K562 (cell line): Measurements from ENCODE around the gene DEDD2. TPM values are rescaled to one million over a fixed set of nuclear protein-coding genes. Genes with fewer than 3 reads are reported as not detected.
A peak's percentile ranks its signal among the peaks of the same experiment; 100 is the strongest.

Source experiments
- ARNT ChIP-seq, 2 experiments: fragments of 450-650 bp; IDR thresholded peaks; 2 replicates each; pipeline ENCODE4 v1.6.1; 2016; ENCODE audit warnings: mild to moderate bottlenecking in 1 of 2
- CREBBP ChIP-seq: IDR thresholded peaks from one replicate; pipeline ENCODE4 v1.6.1; 2012; ENCODE audit warnings: low read depth, mild to moderate bottlenecking, control low read depth, inconsistent platforms, low read length
- DMBX1 ChIP-seq: fragments of 250-450 bp; sonication (Bioruptor Pico); IDR thresholded peaks from 2 replicates; pipeline ENCODE4 v1.8.0; 2022; ENCODE audit warnings: inconsistent platforms, mild to moderate bottlenecking, moderate library complexity, borderline replicate concordance
- ELF2 ChIP-seq: fragments of 250-450 bp; sonication (Bioruptor Pico); IDR thresholded peaks from 2 replicates; pipeline ENCODE4 v1.5.0; 2021; ENCODE audit warnings: mild to moderate bottlenecking
- GABPB2 ChIP-seq: fragments of 250-450 bp; sonication (Bioruptor Pico); conservative IDR thresholded peaks from 2 replicates; pipeline ENCODE4 v1.5.1; 2021; ENCODE audit warnings: mild to moderate bottlenecking
- HNRNPLL ChIP-seq: fragments of 200-400 bp; formaldehyde crosslinking; IDR thresholded peaks from 2 replicates; pipeline ENCODE4 v1.6.1; 2017; ENCODE audit warnings: low read length, low read depth, mild to moderate bottlenecking; ENCODE audit not compliant: poor library complexity, severe bottlenecking
- JUNB ChIP-seq: fragments of 450-650 bp; formaldehyde crosslinking; conservative IDR thresholded peaks from 2 replicates; pipeline ENCODE4 v1.4.0; 2020; ENCODE audit warnings: mild to moderate bottlenecking
- KAT7 ChIP-seq: sonication (generic); formaldehyde crosslinking; IDR thresholded peaks from 2 replicates; pipeline ENCODE4 v1.8.0; 2022; ENCODE audit warnings: missing genetic modification reagents, mild to moderate bottlenecking, borderline replicate concordance
- MTA1 ChIP-seq: fragments of 450-650 bp; IDR thresholded peaks from 2 replicates; pipeline ENCODE4 v1.6.1; 2017; ENCODE audit warnings: borderline replicate concordance
- SPI1 ChIP-seq: IDR thresholded peaks from 2 replicates; pipeline ENCODE4 v1.6.1; 2011; ENCODE audit warnings: low read depth, low read length, control low read depth, borderline replicate concordance
- THAP12 ChIP-seq: fragments of 250-450 bp; sonication (Bioruptor Pico); IDR thresholded peaks from 2 replicates; pipeline ENCODE4 v1.9.0; 2021; ENCODE audit warnings: mild to moderate bottlenecking, inconsistent platforms
- U2AF2 ChIP-seq: fragments of 200-400 bp; formaldehyde crosslinking; optimal IDR thresholded peaks from 2 replicates; pipeline ENCODE3; 2017; ENCODE audit warnings: low read depth, mild to moderate bottlenecking, low read length
- ZC3H4 ChIP-seq: sonication (generic); formaldehyde crosslinking; IDR thresholded peaks from 2 replicates; pipeline ENCODE4 v1.9.0; 2021; ENCODE audit warnings: missing genetic modification reagents, borderline replicate concordance
- ZFP30 ChIP-seq: fragments of 250-450 bp; sonication (Bioruptor Pico); IDR thresholded peaks from 2 replicates; pipeline ENCODE4 v1.8.0; 2022; ENCODE audit warnings: moderate library complexity, mild to moderate bottlenecking, inconsistent platforms, borderline replicate concordance
- ZNF75A ChIP-seq: fragments of 450-650 bp; formaldehyde crosslinking; IDR thresholded peaks from 2 replicates; pipeline ENCODE4 v1.4.0; 2020; ENCODE audit warnings: mild to moderate bottlenecking
- polyA plus RNA-seq, 8 experiments: library from polyadenylated mRNA; depleted of rRNA in 4 of 8; stranded (reverse) in 5 of 8; unstranded in 3 of 8; fragments of >200 nt; fragmentation: Nextera tagmentation in 2 of 8; fragmentation: Illumina TruSeq in 1 of 8; extraction: Ambion mirVana in 2 of 8; extraction: Trizol in 1 of 8; gene quantifications; 2 replicates each; pipeline versions ENCODE4 v1.2.1 to v1.2.3, GENCODE V29; 2011 to 2014; ENCODE audit warnings: inconsistent platforms in 1 of 8, missing spikeins in 1 of 8
- total RNA-seq, 7 experiments: library from RNA; depleted of rRNA in 6 of 7; stranded (reverse); fragments of >200 nt in 6 of 7; fragmentation: Illumina TruSeq in 2 of 7; extraction: Trizol in 2 of 7; gene quantifications; 2 replicates each; pipeline versions ENCODE4 v1.2.1 to v1.2.3, GENCODE V29; 2011 to 2021; ENCODE audit warnings: low replicate concordance in 1 of 7
- TF ChIP-seq, protein P1 (sequence below): fragments of 250-450 bp; sonication (Bioruptor Pico); IDR thresholded peaks from 2 replicates; pipeline ENCODE4 v1.8.0; 2021; ENCODE audit warnings: borderline replicate concordance, mild to moderate bottlenecking, moderate library complexity; ENCODE audit not compliant: poor library complexity, severe bottlenecking
- TF ChIP-seq, protein P2 (sequence below): fragments of 250-450 bp; sonication (Bioruptor Pico); IDR thresholded peaks from 2 replicates; pipeline ENCODE4 v1.4.0; 2020; ENCODE audit warnings: mild to moderate bottlenecking, moderate library complexity
- TF ChIP-seq, protein P3 (sequence below): fragments of 450-650 bp; IDR thresholded peaks from 2 replicates; pipeline ENCODE4 v1.6.1; 2016; ENCODE audit warnings: mild to moderate bottlenecking

DEDD2 gene
- total and polyA plus RNA-seq, 9 of the 15 experiments (the other 6 are each of a cell fraction or from before 2014, with no cell fraction given) = 4.3 to 43.0 (median 29.2) TPM

DNA sequence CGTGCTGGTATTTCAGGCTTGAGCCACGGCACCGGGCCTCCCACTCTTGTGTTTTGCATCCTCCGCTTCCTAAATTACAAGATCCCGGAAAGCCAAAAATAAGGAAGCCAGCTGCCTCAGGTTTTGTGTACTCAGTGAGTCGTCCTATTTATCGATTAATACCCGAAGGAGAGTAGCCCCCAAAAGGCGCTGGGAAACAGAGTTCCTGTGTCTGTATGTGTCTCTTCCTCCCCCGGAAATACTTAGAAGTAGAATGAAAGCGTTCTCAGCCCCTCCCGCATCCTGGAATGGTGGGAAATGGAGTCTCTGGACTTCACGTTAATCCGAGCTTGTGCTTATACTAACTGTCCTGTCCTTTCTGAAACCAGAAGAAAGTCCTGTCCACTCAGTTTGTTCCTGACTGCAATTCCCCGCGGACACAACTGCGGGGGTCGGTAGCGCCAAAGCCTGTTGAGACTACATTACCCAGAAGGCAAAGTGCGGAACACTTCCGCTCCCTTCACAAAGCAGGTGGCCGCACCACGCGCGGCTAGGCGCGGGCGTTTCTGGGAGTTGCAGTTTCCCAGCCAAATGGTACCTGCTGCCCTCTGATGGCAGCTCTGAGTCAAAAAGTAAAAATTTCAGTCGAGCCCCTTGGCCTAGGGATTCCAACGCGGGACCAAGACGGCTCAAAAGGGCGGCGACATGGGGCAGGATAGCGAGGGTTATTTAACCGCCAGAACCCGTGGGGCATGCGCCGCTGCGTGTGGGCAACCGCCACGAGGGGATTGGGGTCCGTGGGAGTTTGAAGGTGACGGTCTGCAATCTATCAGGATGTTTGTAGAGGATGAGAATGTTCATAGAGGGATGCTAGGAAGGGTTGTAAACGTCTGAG lies 27.1 kb upstream of the DEDD2 start (continued):
- peak; percentile 53 for TF ChIP-seq HNRNPLL
- TF ChIP-seq DMBX1 (CRISPR knock-in tag) = peak; percentile 86; the same call in 1 of the 2 replicates
- no peak for TF ChIP-seq JUNB (CRISPR knock-in tag)
- TF ChIP-seq ZC3H4 = no peak
- TF ChIP-seq KAT7 = peak; percentile 78; the same call in 1 of the 2 replicates
- no peak for TF ChIP-seq GABPB2 (CRISPR knock-in tag)
- TF ChIP-seq THAP12 (CRISPR knock-in tag) = no peak
- TF ChIP-seq MTA1 = peak; percentile 47; the same call in 1 of the 2 replicates
- peak; percentile 93 for TF ChIP-seq ELF2 (CRISPR knock-in tag)
- TF ChIP-seq ZFP30 (CRISPR knock-in tag) = no peak
- peak in 1 of 2 experiments; percentile 81; a peak in 1 of 4 replicates for TF ChIP-seq ARNT (IDR thresholded peaks at IDR 0.05)
- TF ChIP-seq ZNF75A (CRISPR knock-in tag) = peak; percentile 58; the same call in 1 of the 2 replicates
- TF ChIP-seq, protein P1, sequence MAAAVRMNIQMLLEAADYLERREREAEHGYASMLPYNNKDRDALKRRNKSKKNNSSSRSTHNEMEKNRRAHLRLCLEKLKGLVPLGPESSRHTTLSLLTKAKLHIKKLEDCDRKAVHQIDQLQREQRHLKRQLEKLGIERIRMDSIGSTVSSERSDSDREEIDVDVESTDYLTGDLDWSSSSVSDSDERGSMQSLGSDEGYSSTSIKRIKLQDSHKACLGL (CRISPR knock-in tag) = no peak
- peak; percentile 93 for TF ChIP-seq SPI1
- TF ChIP-seq, protein P2, sequence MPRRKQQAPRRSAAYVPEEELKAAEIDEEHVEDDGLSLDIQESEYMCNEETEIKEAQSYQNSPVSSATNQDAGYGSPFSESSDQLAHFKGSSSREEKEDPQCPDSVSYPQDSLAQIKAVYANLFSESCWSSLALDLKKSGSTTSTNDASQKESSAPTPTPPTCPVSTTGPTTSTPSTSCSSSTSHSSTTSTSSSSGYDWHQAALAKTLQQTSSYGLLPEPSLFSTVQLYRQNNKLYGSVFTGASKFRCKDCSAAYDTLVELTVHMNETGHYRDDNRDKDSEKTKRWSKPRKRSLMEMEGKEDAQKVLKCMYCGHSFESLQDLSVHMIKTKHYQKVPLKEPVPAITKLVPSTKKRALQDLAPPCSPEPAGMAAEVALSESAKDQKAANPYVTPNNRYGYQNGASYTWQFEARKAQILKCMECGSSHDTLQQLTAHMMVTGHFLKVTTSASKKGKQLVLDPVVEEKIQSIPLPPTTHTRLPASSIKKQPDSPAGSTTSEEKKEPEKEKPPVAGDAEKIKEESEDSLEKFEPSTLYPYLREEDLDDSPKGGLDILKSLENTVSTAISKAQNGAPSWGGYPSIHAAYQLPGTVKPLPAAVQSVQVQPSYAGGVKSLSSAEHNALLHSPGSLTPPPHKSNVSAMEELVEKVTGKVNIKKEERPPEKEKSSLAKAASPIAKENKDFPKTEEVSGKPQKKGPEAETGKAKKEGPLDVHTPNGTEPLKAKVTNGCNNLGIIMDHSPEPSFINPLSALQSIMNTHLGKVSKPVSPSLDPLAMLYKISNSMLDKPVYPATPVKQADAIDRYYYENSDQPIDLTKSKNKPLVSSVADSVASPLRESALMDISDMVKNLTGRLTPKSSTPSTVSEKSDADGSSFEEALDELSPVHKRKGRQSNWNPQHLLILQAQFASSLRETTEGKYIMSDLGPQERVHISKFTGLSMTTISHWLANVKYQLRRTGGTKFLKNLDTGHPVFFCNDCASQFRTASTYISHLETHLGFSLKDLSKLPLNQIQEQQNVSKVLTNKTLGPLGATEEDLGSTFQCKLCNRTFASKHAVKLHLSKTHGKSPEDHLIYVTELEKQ (CRISPR knock-in tag) = no peak
- TF ChIP-seq, protein P3, sequence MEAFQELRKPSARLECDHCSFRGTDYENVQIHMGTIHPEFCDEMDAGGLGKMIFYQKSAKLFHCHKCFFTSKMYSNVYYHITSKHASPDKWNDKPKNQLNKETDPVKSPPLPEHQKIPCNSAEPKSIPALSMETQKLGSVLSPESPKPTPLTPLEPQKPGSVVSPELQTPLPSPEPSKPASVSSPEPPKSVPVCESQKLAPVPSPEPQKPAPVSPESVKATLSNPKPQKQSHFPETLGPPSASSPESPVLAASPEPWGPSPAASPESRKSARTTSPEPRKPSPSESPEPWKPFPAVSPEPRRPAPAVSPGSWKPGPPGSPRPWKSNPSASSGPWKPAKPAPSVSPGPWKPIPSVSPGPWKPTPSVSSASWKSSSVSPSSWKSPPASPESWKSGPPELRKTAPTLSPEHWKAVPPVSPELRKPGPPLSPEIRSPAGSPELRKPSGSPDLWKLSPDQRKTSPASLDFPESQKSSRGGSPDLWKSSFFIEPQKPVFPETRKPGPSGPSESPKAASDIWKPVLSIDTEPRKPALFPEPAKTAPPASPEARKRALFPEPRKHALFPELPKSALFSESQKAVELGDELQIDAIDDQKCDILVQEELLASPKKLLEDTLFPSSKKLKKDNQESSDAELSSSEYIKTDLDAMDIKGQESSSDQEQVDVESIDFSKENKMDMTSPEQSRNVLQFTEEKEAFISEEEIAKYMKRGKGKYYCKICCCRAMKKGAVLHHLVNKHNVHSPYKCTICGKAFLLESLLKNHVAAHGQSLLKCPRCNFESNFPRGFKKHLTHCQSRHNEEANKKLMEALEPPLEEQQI = no peak
- no peak for TF ChIP-seq U2AF2
- TF ChIP-seq CREBBP = no peak
